OCI-LY3 (cell line): ENCODE results near the gene PDX1.

Experiments
- H2AFZ ChIP-seq: fragments of 200-600, 300-600 bp; shearing (Covaris generic); 2 replicates; pipeline ENCODE4 v1.6.0; 2014; ENCODE audit warnings: antibody characterized with exemption, low read depth, low read length
- H3K27ac ChIP-seq: fragments of 200-600, 300-600 bp; sonication (generic); 2 replicates; pipeline ENCODE4 v1.5.1; 2014; ENCODE audit warnings: mild to moderate bottlenecking, low read length, moderate library complexity, mixed read lengths
- H3K27me3 ChIP-seq: fragments of 200-600, 300-600 bp; sonication (generic); 2 replicates; pipeline ENCODE4 v1.6.1; 2014; ENCODE audit warnings: low read depth, low read length, mixed read lengths
- H3K36me3 ChIP-seq: fragments of 200-600, 300-600 bp; sonication (generic); replicated peaks from 2 replicates; pipeline ENCODE3; 2014; ENCODE audit warnings: low read depth, low read length, mixed read lengths
- H3K4me1 ChIP-seq: fragments of 300-600, 200-600 bp; sonication (generic); 2 replicates; pipeline ENCODE4 v1.6.1; 2014; ENCODE audit warnings: low read length, mixed read lengths
- H3K4me2 ChIP-seq: fragments of 200-600, 300-600 bp; sonication (generic); 2 replicates; pipeline ENCODE4 v1.6.1; 2014; ENCODE audit warnings: low read length, mixed read lengths
- H3K4me3 ChIP-seq: fragments of 300-600, 200-600 bp; sonication (generic); 2 replicates; pipeline ENCODE4 v1.5.1; 2014; ENCODE audit warnings: antibody characterized with exemption, mild to moderate bottlenecking, low read length, moderate library complexity
- H3K79me2 ChIP-seq: fragments of 300-600, 200-600 bp; shearing (Covaris generic); 2 replicates; pipeline ENCODE4 v1.6.1; 2014; ENCODE audit warnings: mild to moderate bottlenecking, low read length, mixed read lengths
- H3K9ac ChIP-seq: fragments of 300-600, 200-600 bp; shearing (Covaris generic); 2 replicates; pipeline ENCODE4 v1.6.0; 2014; ENCODE audit warnings: mild to moderate bottlenecking, low read length, moderate library complexity
- H3K9me3 ChIP-seq: fragments of 200-600, 300-600 bp; shearing (Covaris generic); 2 replicates; pipeline ENCODE4 v1.6.1; 2014; ENCODE audit warnings: low read length, mixed read lengths; ENCODE audit not compliant: insufficient read depth
- H4K20me1 ChIP-seq: fragments of 200-600, 300-600 bp; sonication (generic); 2 replicates; pipeline ENCODE4 v1.6.1; 2016; ENCODE audit warnings: low read length, mixed read lengths; ENCODE audit not compliant: insufficient read depth
- CTCF ChIP-seq: fragments of 200-600, 300-600 bp; sonication (generic); IDR thresholded peaks from 2 replicates; pipeline ENCODE4 v1.5.1; 2014; ENCODE audit warnings: antibody characterized with exemption, low read length, low read depth
- EZH2phosphoT487 ChIP-seq: fragments of 200-600 bp; shearing (Covaris generic); IDR thresholded peaks from 2 replicates; pipeline ENCODE4 v1.6.1; 2018; ENCODE audit warnings: antibody characterized with exemption, mixed run types, low read depth

PDX1 gene

GRCh38 chr13:27956576-27957300, 36.9 kb downstream of the PDX1 start:
- Histone ChIP-seq H3K79me2 (no peaks in the 10 kb centered on the region), H3K4me3 (no peak overlapping the region), H3K4me2 (no peak overlapping the region), H3K27ac (no peak overlapping the region), H2AFZ (no peak overlapping the region), H3K27me3 (no peaks in the 10 kb centered on the region), H3K4me1 (peaks cover 4% of the 10 kb centered on the region; the same call in 1 of the 2 replicates), H4K20me1 (no peaks in the 10 kb centered on the region), H3K36me3 (no peaks in the 10 kb centered on the region), H3K9ac (no peak overlapping the region), H3K9me3 (no peaks in the 10 kb centered on the region)
- TF ChIP-seq EZH2phosphoT487 = no peak
- TF ChIP-seq CTCF = no peak

- H2AFZ ChIP-seq = 0 out of 2 replicates have a peak overlapping the region, but pooled peaks have one; percentile 79
- TF ChIP-seq CTCF (no peak), EZH2phosphoT487 (no peak)
- no peaks in the 10 kb centered on the region for H3K79me2 ChIP-seq
- peak overlapping the region; percentile 49; the same call in 1 of the 2 replicates for H3K9ac ChIP-seq
- no peaks in the 10 kb centered on the region for H3K27me3 ChIP-seq
- H3K9me3 ChIP-seq = no peaks in the 10 kb centered on the region
- peak overlapping the region; percentile 95 for H3K4me2 ChIP-seq
- H3K4me3 ChIP-seq = peak overlapping the region; percentile 86
- H4K20me1 ChIP-seq = no peaks in the 10 kb centered on the region
- no peaks in the 10 kb centered on the region for H3K36me3 ChIP-seq
- no peak overlapping the region for H3K27ac ChIP-seq
- no peaks in the 10 kb centered on the region for H3K4me1 ChIP-seq
Observed at GRCh38 chr13:27959976-27960361, 40.2 kb downstream of the PDX1 start.

DNA sequence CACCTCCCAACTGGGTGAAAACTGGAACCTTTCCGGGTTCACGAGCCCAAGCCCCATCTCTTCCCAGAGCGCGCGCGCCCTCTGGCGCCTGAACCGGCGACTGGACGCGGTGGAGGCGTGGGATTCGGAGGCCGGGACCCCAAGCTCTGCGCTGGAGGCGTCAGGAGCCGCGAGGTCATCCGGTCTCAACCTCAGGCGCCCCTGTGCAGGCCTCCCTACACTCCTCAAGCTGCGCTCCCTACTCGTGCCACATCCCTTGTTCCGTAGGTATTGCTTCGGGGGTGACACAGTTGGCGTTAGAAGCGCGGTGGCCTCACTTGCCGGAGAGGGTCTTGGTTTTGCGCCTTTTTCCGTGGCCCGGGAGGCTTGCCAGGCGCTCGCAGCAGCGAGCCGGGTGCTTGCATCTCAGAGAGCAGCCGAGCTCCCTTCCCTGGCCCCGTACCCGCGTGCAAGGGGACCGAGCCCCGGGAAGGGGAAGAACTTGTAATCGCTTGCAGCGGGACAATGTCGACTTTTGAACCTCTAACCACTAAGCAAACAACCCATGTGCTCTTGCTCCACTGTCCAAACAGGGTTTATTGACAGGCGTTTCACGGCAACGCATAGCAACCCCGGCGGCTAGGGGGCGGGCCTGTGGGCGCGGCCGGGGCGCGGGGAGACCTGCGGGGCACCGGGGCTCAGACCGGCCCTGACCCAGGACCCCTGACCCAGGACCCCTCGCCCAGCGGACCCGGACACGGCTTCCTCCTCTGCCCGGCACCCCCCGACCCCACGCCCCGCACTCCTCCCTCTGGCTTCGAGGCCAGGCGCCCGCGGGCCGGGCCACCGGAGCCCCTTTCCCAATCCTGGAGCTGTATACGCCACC, 40.8 kb downstream of the PDX1 start:
- peak overlapping the region; percentile 49; the same call in 1 of the 2 replicates for H3K9ac ChIP-seq
- H3K4me3 ChIP-seq = peak overlapping the region; percentile 86
- H2AFZ ChIP-seq = peak overlapping the region; percentile 79
- H3K9me3 ChIP-seq = no peaks in the 10 kb centered on the region
- TF ChIP-seq EZH2phosphoT487 (no peak), CTCF (peak; percentile 66)
- no peaks in the 10 kb centered on the region for H3K36me3 ChIP-seq
- no peak overlapping the region for H3K27ac ChIP-seq
- no peaks in the 10 kb centered on the region for H3K4me1 ChIP-seq
- no peaks in the 10 kb centered on the region for H3K79me2 ChIP-seq
- no peaks in the 10 kb centered on the region for H3K27me3 ChIP-seq
- no peaks in the 10 kb centered on the region for H4K20me1 ChIP-seq
- peak overlapping the region; percentile 95 for H3K4me2 ChIP-seq
